NT2/D1 (cell line): ENCODE data around the gene TMEM126A.
"Not testable (repeated sequence)": the region's sequence is repeated elsewhere in the genome, so short reads cannot be mapped to it uniquely, and the experiment has no call there.

Source experiments
- SUZ12 ChIP-seq: IDR thresholded peaks from 2 replicates; pipeline ENCODE4 v1.6.1; 2011; ENCODE audit not compliant: insufficient read length, insufficient read depth; ENCODE audit errors: extremely low read depth
- YY1 ChIP-seq: IDR thresholded peaks from 2 replicates; pipeline ENCODE4 v1.6.1; 2011; ENCODE audit not compliant: insufficient read length, insufficient read depth
- ZNF274 ChIP-seq: IDR thresholded peaks from 2 replicates; pipeline ENCODE4 v1.6.1; 2011; ENCODE audit warnings: mild to moderate bottlenecking, low read depth, low read length

DNA sequence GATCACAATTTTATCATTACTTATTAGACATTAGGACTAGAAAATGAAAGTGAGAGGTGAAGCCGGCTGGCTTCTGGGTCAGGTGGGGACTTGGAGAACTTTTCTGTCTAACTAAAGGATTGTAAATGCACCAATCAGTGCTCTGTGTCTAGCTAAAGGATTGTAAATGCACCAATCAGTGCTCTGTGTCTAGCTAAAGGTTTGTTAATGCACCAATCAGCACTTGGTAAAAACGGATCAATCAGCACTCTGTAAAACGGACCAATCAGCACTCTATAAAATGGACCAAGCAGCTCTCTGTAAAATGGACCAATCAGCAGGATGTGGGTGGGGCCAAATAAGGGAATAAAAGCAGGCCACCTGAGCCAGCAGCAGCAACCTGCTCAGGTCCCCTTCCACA is 41.5 kb upstream of the TMEM126A start:
- TF ChIP-seq ZNF274, SUZ12, YY1: not testable (repeated sequence)
